HepG2 (cell line): ENCODE results near the gene UBP1. TPM values are rescaled to one million over a fixed set of nuclear protein-coding genes. Genes with fewer than 3 reads are reported as not detected.

ENCODE experiments used
- ARNT2 ChIP-seq: sonication (generic); formaldehyde crosslinking; IDR thresholded peaks from 2 replicates; pipeline ENCODE4 v1.8.0; 2022; ENCODE audit warnings: mild to moderate bottlenecking, low read depth, missing genetic modification reagents, moderate library complexity
- CEBPB ChIP-seq: IDR thresholded peaks from 2 replicates; pipeline ENCODE4 v1.6.1; 2011; ENCODE audit warnings: low read depth, low read length, improper control_type of control experiment, borderline replicate concordance
- DNMT3B ChIP-seq: conservative IDR thresholded peaks from 2 replicates; pipeline ENCODE4 v1.6.1; 2016; ENCODE audit warnings: missing biosample characterization, control low read depth
- DR1 ChIP-seq: sonication (generic); formaldehyde crosslinking; IDR thresholded peaks from 2 replicates; pipeline ENCODE4 v1.8.0; 2021; ENCODE audit warnings: mild to moderate bottlenecking, missing genetic modification reagents, inconsistent platforms
- EHMT2 ChIP-seq: fragments of 200-600 bp; sonication (generic); IDR thresholded peaks from 2 replicates; pipeline ENCODE4 v1.7.0; 2017; ENCODE audit warnings: antibody characterized with exemption, low read depth, low read length, borderline replicate concordance
- EP300 ChIP-seq, 3 experiments: sonication (generic) in 1 of 3; formaldehyde crosslinking in 1 of 3; IDR thresholded peaks; 2 replicates each; pipeline versions ENCODE4 v1.5.1 to v1.6.1; 2011 to 2020; ENCODE audit warnings: low read depth in 2 of 3, low read length in 2 of 3, borderline replicate concordance in 1 of 3, improper control_type of control experiment in 1 of 3, mild to moderate bottlenecking in 1 of 3, missing genetic modification reagents in 1 of 3, moderate library complexity in 1 of 3
- HOXA3 ChIP-seq: sonication (generic); formaldehyde crosslinking; IDR thresholded peaks from 2 replicates; pipeline ENCODE4 v1.5.0; 2020; ENCODE audit warnings: missing genetic modification reagents
- NFE2L1 ChIP-seq: sonication (generic); formaldehyde crosslinking; IDR thresholded peaks from 2 replicates; pipeline ENCODE4 v1.4.0; 2020; ENCODE audit warnings: missing genetic modification reagents, mild to moderate bottlenecking, borderline replicate concordance
- PHF5A ChIP-seq: IDR thresholded peaks from one replicate; pipeline ENCODE4 v1.6.1; 2018; ENCODE audit warnings: low read depth, missing genetic modification reagents; ENCODE audit not compliant: unreplicated experiment
- TBL1XR1 ChIP-seq: fragments of 150-350 bp; IDR thresholded peaks from 2 replicates; pipeline ENCODE4 v1.6.1; 2014; ENCODE audit warnings: borderline replicate concordance, low read length; ENCODE audit not compliant: partially characterized antibody
- TCF12 ChIP-seq, 2 experiments: fragments of 450-650 bp in 1 of 2; sonication (generic) in 1 of 2; formaldehyde crosslinking in 1 of 2; IDR thresholded peaks; 2 replicates each; pipeline versions ENCODE4 v1.6.1 to v1.8.0; 2017 to 2022; ENCODE audit warnings: antibody characterized with exemption in 1 of 2, mild to moderate bottlenecking in 1 of 2, missing genetic modification reagents in 1 of 2, moderate library complexity in 1 of 2
- ZBTB8A ChIP-seq: sonication (generic); formaldehyde crosslinking; IDR thresholded peaks from 2 replicates; pipeline ENCODE4 v1.4.0; 2020; ENCODE audit warnings: mild to moderate bottlenecking, low read depth, missing genetic modification reagents, borderline replicate concordance
- ZNF382 ChIP-seq: sonication (generic); formaldehyde crosslinking; IDR thresholded peaks from 2 replicates; pipeline ENCODE4 v1.5.0; 2020; ENCODE audit warnings: missing genetic modification reagents, mild to moderate bottlenecking, borderline replicate concordance
- ZNF720 ChIP-seq: sonication (generic); formaldehyde crosslinking; IDR thresholded peaks from 2 replicates; pipeline ENCODE4 v1.4.0; 2020; ENCODE audit warnings: missing genetic modification reagents
- polyA plus RNA-seq, 8 experiments: library from polyadenylated mRNA; depleted of rRNA in 3 of 8; stranded (reverse) in 7 of 8; unstranded in 1 of 8; fragments of >200 nt; fragmentation: Illumina TruSeq in 4 of 8; extraction: Trizol in 4 of 8; gene quantifications; 2 replicates each; pipeline versions ENCODE4 v1.2.1 to v1.2.3, GENCODE V29; 2011 to 2016; ENCODE audit warnings: low read depth in 4 of 8, missing spikeins in 1 of 8, mixed read lengths in 1 of 8; ENCODE audit not compliant: insufficient read depth in 1 of 8
- total RNA-seq, 5 experiments: library from RNA; depleted of rRNA; stranded (reverse); fragments of >200 nt; fragmentation: Illumina TruSeq; extraction: Trizol; gene quantifications; 2 replicates each; pipeline ENCODE4 v1.2.3, GENCODE V29; 2016; ENCODE audit warnings: low read depth in 1 of 5
- TF ChIP-seq, protein P1 (sequence below): sonication (generic); formaldehyde crosslinking; IDR thresholded peaks from 2 replicates; pipeline ENCODE4 v1.5.0; 2020; ENCODE audit warnings: missing genetic modification reagents
- TF ChIP-seq, protein P2 (sequence below): IDR thresholded peaks from 2 replicates; pipeline ENCODE4 v1.6.1; 2018; ENCODE audit warnings: missing genetic modification reagents, mild to moderate bottlenecking, missing compliant biosample characterization
- TF ChIP-seq, protein P3 (sequence below): IDR thresholded peaks from 2 replicates; pipeline ENCODE4 v1.6.1; 2016; ENCODE audit warnings: low read depth
- TF ChIP-seq, protein P4 (sequence below): sonication (generic); formaldehyde crosslinking; IDR thresholded peaks from 2 replicates; pipeline ENCODE4 v1.4.0; 2020; ENCODE audit warnings: missing genetic modification reagents
- TF ChIP-seq, protein P5 (sequence below): sonication (generic); formaldehyde crosslinking; IDR thresholded peaks from 2 replicates; pipeline ENCODE4 v1.9.0; 2021; ENCODE audit warnings: missing genetic modification reagents, borderline replicate concordance

Gene UBP1
- total and polyA plus RNA-seq, 2 of the 13 experiments (the other 11 are each of a cell fraction or from before 2014, with no cell fraction given) = 48.3 to 79.9 TPM

DNA sequence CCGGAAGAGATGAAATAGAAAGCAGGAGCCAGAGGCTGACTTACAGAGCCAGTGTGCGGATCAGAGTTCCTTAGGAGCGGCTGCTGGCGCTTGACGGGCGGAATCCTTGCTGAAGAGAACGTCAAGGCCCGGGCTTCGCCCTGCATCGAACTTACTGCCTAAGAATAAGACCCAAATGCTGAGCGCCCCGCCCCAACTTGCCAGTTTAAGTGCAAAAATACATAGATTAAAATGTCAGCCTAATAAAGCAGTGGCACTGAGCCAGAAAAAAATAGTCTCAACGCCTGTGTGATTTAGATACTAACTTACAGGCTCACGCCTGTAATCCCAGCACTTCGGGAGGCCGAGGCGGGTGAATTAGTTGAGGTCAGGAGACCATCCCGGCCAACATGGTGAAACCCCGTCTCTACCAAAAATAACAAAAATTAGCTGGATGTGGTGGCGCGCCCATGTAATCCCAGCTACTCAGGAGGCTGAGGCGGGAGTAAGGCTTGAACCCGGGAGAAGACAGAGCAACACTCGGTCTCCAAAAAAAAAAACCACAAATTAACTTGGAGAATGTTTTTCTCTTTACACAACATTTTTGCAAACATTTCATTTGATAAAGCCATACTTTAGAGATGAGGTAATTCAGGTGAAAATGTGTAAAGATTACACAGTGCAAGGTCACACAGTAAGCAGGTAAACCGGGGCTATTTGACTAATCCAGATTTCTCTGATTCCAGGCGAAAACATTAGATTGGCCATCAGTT lies 1.2 kb upstream of the UBP1 start (continued):
- TF ChIP-seq, protein P1, sequence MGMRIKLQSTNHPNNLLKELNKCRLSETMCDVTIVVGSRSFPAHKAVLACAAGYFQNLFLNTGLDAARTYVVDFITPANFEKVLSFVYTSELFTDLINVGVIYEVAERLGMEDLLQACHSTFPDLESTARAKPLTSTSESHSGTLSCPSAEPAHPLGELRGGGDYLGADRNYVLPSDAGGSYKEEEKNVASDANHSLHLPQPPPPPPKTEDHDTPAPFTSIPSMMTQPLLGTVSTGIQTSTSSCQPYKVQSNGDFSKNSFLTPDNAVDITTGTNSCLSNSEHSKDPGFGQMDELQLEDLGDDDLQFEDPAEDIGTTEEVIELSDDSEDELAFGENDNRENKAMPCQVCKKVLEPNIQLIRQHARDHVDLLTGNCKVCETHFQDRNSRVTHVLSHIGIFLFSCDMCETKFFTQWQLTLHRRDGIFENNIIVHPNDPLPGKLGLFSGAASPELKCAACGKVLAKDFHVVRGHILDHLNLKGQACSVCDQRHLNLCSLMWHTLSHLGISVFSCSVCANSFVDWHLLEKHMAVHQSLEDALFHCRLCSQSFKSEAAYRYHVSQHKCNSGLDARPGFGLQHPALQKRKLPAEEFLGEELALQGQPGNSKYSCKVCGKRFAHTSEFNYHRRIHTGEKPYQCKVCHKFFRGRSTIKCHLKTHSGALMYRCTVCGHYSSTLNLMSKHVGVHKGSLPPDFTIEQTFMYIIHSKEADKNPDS (CRISPR knock-in tag) = 0 out of 2 replicates have a peak, but pooled peaks have one; percentile 45
- TF ChIP-seq CEBPB (no peak), DR1 (CRISPR knock-in tag) (no peak), HOXA3 (CRISPR knock-in tag) (no peak), TBL1XR1 (no peak), DNMT3B (no peak), ZBTB8A (CRISPR knock-in tag) (no peak; the same call in 1 of the 2 replicates), ARNT2 (no peak), EP300 (IDR thresholded peaks at IDR 0.05; ENCODE audit: low read depth in 2 of 2, low read length in 2 of 2) (peak in 1 of 2 experiments; percentile 35; a peak in 1 of 4 replicates), EP300 (CRISPR knock-in tag; IDR thresholded peaks at IDR 0.05; ENCODE audit: borderline replicate concordance) (peak; percentile 39; the same call in 1 of the 2 replicates), ZNF720 (CRISPR knock-in tag) (no peak), PHF5A (CRISPR knock-in tag) (no peak), EHMT2 (no peak), ZNF382 (no peak), NFE2L1 (CRISPR knock-in tag) (no peak), TCF12 (IDR thresholded peaks at IDR 0.05) (no peak), TCF12 (CRISPR knock-in tag; IDR thresholded peaks at IDR 0.05) (no peak)
- TF ChIP-seq, protein P2, sequence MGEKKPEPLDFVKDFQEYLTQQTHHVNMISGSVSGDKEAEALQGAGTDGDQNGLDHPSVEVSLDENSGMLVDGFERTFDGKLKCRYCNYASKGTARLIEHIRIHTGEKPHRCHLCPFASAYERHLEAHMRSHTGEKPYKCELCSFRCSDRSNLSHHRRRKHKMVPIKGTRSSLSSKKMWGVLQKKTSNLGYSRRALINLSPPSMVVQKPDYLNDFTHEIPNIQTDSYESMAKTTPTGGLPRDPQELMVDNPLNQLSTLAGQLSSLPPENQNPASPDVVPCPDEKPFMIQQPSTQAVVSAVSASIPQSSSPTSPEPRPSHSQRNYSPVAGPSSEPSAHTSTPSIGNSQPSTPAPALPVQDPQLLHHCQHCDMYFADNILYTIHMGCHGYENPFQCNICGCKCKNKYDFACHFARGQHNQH = no peak
- TF ChIP-seq, protein P3, sequence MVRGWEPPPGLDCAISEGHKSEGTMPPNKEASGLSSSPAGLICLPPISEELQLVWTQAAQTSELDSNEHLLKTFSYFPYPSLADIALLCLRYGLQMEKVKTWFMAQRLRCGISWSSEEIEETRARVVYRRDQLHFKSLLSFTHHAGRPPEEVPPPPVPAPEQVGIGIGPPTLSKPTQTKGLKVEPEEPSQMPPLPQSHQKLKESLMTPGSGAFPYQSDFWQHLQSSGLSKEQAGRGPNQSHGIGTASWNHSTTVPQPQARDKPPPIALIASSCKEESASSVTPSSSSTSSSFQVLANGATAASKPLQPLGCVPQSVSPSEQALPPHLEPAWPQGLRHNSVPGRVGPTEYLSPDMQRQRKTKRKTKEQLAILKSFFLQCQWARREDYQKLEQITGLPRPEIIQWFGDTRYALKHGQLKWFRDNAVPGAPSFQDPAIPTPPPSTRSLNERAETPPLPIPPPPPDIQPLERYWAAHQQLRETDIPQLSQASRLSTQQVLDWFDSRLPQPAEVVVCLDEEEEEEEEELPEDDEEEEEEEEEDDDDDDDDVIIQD (CRISPR knock-in tag) = no peak
- TF ChIP-seq, protein P4, sequence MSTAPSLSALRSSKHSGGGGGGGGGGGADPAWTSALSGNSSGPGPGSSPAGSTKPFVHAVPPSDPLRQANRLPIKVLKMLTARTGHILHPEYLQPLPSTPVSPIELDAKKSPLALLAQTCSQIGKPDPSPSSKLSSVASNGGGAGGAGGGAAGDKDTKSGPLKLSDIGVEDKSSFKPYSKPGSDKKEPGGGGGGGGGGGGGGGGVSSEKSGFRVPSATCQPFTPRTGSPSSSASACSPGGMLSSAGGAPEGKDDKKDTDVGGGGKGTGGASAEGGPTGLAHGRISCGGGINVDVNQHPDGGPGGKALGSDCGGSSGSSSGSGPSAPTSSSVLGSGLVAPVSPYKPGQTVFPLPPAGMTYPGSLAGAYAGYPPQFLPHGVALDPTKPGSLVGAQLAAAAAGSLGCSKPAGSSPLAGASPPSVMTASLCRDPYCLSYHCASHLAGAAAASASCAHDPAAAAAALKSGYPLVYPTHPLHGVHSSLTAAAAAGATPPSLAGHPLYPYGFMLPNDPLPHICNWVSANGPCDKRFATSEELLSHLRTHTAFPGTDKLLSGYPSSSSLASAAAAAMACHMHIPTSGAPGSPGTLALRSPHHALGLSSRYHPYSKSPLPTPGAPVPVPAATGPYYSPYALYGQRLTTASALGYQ = peak; percentile 51; the same call in 1 of the 2 replicates
- TF ChIP-seq, protein P5, sequence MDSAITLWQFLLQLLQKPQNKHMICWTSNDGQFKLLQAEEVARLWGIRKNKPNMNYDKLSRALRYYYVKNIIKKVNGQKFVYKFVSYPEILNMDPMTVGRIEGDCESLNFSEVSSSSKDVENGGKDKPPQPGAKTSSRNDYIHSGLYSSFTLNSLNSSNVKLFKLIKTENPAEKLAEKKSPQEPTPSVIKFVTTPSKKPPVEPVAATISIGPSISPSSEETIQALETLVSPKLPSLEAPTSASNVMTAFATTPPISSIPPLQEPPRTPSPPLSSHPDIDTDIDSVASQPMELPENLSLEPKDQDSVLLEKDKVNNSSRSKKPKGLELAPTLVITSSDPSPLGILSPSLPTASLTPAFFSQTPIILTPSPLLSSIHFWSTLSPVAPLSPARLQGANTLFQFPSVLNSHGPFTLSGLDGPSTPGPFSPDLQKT (CRISPR knock-in tag) = no peak
